HT1080 (cell line): ENCODE measurements around the gene LRP8. TPM values are rescaled to one million over a fixed set of nuclear protein-coding genes. Genes with fewer than 3 reads are reported as not detected.
A peak's percentile ranks its signal among the peaks of the same experiment; 100 is the strongest.

Experiments used
- DNase-seq: peaks from one replicate; pipeline ENCODE4 v3.0.0-alpha.2; 2015; ENCODE audit warnings: low read depth
- total RNA-seq: library from RNA; depleted of rRNA; stranded (reverse); fragments of >200 nt; shearing (Covaris generic); gene quantifications from 2 replicates; pipeline ENCODE4 v1.2.3, GENCODE V29; 2014

The LRP8 gene
- total RNA-seq, 1 experiment from 2014 or later, result 65.3 TPM

DNA sequence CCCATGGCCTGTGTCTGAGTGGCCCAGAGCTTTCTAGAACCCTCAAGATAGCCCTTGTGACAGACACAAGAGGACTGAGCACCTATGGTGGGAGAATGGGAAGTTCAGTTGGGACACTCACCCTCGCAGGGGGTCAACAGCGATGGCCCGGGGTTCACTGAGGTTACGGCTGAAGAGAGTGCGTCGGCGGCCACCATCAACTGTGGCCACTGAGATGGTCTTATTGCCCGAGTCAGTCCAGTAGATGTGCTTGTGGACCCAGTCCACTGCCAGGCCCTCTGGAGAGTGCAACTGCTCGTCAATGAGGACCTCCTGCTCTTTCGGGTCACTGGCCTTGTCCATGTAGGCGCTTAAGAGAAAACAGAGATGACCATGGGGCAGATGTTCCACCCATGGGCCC, 63.8 kb downstream of the LRP8 start:
- DNase-seq, result no peak

- DNase-seq, result no peak
These were observed 65.9 kb downstream of the LRP8 start for GRCh38 chr1:53262000-53262399.

DNA sequence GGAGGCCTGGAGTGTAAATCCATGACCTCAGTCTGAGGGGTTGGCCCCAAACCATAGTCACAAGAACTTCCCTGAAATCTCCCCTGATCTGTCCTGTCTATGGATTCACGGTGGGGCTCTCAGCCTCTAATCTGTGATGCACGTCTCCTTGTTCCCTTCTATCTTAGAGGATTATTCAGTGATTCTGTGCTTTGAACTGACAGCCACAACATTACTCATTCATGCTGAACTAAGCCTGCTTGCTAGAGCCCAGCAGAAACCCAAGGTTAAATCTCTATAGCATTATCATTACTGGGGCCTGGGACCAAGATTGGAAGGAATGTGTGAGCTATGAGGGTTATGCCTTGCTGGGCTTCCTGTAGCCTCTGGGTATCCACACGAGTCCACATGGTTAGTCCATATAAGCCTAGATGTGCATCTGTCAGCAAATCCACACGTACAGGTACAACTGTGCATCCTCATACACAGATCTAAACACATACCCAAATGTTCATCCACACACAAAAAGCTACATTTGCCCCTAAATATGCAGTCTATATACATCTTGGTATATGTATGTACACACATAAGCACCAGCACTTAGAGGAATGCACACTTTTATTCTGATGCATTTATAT, 67.1 kb downstream of the LRP8 start:
- DNase-seq, result no peak

GRCh38 chr1:53259932-53260331, 67.9 kb downstream of the LRP8 start:
- DNase-seq, result no peak

- no peak for DNase-seq
These were observed 69.7 kb downstream of the LRP8 start for GRCh38 chr1:53258216-53258615.

- no peak for DNase-seq
These were observed 70.3 kb downstream of the LRP8 start for GRCh38 chr1:53257454-53258081.

- no peak for DNase-seq
These were observed 71.1 kb downstream of the LRP8 start for GRCh38 chr1:53256511-53257453.

- no peak for DNase-seq
These were observed 72.8 kb downstream of the LRP8 start for GRCh38 chr1:53255031-53255430.

DNA sequence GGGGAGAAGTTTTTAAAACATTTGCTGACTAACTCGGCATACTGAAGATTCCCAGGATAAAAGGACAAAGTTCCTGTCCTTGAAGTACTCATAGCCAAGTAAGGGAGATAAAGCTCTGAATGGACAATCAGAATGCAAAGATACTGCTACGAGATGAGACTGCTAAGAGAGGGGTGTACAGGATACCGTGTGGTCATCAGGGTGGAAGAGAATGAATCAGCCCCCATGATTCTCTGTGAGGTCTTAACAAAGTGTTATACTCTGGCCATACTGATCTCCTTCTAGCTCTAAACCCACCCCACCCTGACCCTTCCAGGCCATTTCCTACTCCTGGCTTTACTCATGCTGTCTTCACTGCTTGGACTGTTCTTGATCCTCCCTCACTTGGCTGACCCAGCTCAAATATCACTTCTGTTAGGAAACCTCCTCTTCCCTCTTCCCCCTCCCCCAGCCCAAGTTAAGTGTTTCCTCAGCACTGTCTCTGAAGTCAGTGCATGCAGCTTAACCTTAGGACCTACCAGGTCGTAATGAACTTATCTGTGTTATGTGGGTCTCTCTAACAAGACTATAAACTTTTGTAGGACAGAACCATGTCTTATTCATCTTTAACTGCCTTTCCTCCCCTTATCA, 73.7 kb downstream of the LRP8 start:
- no peak for DNase-seq

DNA sequence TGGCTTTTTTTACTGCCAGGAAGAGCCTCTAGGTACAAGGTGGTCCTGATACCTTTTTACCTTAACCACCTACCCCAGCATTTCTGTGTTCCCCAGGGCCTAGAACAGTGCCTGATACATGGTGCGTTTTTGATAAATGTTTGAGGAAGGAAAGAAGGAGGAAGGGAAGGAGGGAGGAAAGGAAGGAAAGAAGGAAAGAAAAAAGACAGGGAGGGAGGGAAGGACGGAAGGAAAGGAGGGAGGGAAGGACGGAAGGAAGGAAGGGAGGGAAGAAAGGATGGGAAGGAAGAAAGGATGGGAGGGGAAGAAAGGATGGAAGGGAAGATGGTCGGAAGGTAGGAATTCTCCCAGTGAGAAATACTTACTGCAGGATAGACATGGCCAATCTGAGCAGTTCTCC, 77.5 kb downstream of the LRP8 start:
- no peak for DNase-seq

DNA sequence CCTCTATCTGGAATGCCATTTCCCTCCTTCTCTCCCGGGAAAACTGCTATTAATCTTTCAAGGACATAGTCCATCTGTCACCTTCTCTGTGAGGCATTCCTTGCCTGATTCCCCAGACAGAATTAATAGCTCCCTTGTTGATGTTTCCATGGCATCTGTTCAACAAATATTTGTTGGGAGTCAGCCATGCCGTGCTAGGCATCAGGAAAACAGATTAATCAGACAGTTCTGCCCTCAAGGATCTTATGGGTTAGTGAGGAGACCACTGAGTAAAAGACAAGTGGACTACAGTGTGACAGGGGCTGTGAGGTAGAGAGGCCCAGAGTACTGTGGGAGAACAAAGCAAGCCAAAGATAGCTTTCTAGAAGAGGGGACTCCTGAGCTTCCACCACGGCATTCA, 78.2 kb downstream of the LRP8 start:
- no peak for DNase-seq

GRCh38 chr1:53246261-53247134, 81.4 kb downstream of the LRP8 start:
- DNase-seq, result no peak

- DNase-seq, result no peak
These were observed 83.7 kb downstream of the LRP8 start for GRCh38 chr1:53244141-53244540.

DNA sequence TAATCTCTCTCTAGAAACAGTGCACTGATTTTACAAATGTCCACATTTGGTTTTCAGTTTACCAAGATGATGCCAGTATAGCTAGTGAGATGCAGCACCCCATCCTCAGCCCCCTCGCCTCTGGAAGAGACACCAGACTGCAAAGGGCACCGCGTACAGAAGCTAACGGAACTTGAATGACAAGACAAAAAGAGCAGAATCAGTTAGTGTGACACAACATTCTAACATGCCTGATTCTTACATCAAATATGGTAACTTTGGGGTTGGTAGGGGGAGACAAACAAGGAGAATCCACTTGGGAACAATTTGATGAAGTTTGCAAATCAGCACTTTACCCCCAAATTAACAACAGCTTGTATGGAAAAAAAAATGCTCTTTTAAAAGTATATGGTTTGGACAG, 85.5 kb downstream of the LRP8 start:
- DNase-seq, result no peak

DNA sequence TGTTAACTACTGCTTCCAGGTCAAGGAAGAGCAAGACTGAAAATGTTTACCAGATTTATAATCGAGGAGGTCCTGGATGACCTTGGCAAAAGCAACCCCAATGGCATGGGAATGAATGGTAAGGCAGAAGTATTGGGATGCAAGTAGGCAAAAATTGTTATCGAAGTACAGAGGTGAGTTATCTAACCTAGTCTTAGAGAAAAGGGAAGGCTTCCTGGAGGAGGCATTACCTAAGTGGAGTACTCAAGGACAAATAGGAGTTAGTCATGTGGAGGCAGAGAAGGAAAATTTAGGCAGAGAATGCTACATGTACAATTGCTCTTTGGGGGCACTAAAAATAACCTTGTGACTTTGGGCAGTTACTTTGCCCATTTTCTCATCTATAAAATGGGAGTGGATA, 86.0 kb downstream of the LRP8 start:
- no peak for DNase-seq

DNA sequence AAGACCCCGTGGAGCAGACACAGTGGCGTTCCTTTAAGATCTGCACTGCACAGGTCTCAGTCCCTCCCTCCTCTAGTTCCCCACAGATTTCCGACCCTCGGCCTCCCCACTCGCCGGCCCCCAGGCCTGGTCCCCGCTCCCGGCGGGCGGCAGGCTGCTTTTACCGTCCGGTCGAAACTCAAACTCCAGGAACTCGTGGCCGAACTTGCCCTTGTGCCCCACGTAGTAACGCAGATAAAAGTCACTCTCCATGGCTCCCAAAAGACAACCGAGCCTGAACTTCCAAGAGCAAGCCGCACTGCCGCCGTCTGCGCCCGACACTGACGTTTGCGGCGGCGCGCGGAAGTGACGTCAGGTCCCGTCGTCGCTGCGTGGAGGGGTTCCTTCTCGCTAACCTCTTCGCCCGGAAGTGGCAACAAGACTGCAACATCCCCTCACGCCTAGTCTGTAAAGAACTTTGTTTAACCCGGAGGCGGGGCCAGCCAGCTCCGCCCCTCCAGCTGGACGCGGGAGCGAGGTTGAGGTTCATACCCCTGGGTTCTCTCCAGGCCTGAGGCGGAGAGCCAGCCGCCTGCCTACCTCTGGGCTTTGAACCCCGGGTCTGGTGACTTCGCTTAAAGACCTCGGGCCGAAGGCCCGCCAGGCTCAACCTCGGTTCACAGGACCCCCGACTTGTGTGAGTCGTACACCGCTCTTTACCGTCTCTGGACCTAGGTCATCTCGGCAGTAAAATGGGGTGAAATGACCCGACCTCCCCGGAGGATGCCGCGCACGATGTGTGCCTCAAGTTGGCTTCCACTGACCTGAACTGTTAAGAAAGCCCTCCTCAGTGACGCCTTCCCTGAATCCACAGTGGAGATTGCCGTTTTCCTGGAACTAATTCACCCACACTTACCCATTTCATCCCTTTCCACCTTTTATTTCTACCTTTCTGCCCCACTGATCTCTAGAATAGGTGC, 89.4 kb downstream of the LRP8 start, which contains the start of gene MAGOH:
TSS of gene MAGOH (minus strand) at position 322 of the 959 bp plus-strand sequence. CDS start at position 252, 70 bp downstream.
- peak; percentile 94 for DNase-seq

DNA sequence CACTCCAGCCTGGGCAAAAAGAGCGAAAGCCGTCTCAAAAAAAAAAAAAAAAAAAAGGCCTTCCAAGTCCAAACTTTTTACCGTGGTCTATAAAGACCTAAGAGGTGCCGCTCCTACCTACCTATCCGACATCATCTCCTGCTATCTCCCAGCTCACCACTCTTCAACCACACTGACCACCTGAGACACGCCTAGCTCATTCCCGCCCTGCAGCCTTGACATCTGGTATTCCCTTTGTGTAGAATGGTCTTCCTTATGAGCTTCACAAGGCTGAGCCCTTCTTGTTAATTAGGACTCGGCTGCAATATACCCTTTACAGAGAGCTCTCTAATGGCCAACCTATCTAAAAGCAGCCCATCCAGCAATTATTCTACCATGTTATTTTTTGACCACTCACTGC, 90.2 kb downstream of the LRP8 start:
- DNase-seq, result no peak

DNA sequence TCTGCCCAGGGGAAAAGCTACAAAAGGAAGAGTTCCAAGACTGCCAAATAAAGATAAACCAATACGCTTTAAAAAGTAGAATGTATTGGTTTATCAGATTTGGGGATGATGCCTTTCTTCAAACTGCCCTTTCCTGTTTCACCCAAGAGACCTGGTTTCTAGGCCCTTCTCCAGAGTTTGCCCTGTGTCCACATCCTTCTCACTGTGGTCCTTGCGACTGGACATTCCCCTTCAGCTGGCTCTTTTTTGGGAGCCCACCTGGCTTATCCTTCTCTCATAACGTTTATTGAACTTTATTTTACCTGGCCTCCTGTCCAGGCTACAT, 106.9 kb downstream of the LRP8 start:
- DNase-seq, result no peak

GRCh38 chr1:53220171-53220961, 107.5 kb downstream of the LRP8 start, which contains the start of gene CZIB:
CZIB (minus strand) TSS chr1:53220634; CDS start chr1:53220575, 59 bp downstream.
- DNase-seq, result peak; percentile 84
